Ascending aorta (tissue), 2 donors: ENCODE results near the gene GPD1L. TPM values are rescaled to one million over a fixed set of nuclear protein-coding genes. Genes with fewer than 3 reads are reported as not detected.
A peak's percentile ranks its signal among the peaks of the same experiment; 100 is the strongest.

Experiments used
- DNase-seq, 2 donors: peaks; one replicate each; pipeline ENCODE4 v3.0.0-alpha.2; 2019; ENCODE audit warnings: low spot score in 2 of 2
- H3K27ac ChIP-seq, 2 donors: fragments of 200-600 bp; sonication (generic); one replicate each; pipeline ENCODE4 v1.5.1; 2016 to 2017; ENCODE audit warnings: mild to moderate bottlenecking in 1 of 2
- H3K27me3 ChIP-seq: fragments of 200-600 bp; sonication (generic); one replicate; pipeline ENCODE4 v1.5.1; 2017
- H3K36me3 ChIP-seq, 2 donors: fragments of 200-600 bp; sonication (generic); one replicate each; pipeline ENCODE4 v1.5.1; 2016
- H3K4me1 ChIP-seq, 2 donors: fragments of 200-600 bp; sonication (generic); one replicate each; pipeline ENCODE4 v1.5.1; 2016 to 2017; ENCODE audit warnings: mild to moderate bottlenecking in 1 of 2
- H3K4me3 ChIP-seq, 2 donors: fragments of 200-600 bp; sonication (generic); one replicate each; pipeline ENCODE4 v1.5.1; 2016 to 2017; ENCODE audit warnings: mild to moderate bottlenecking in 1 of 2
- H3K9me3 ChIP-seq, 2 donors: fragments of 200-600 bp; sonication (generic); one replicate each; pipeline ENCODE4 v1.5.1; 2016
- intact Hi-C: fragments of 100-400 bp; cut with DNase I; formaldehyde crosslinking; loops from one replicate; pipeline ENCODE4 v1.15.1; 2023
- total RNA-seq: library from RNA; depleted of rRNA; stranded (reverse); fragments of >200 nt; gene quantifications from one replicate; pipeline ENCODE4 v1.1.0, GENCODE V29; 2016
- TF ChIP-seq, protein P1 (sequence below), 3 experiments: fragments of 200-600 bp in 2 of 3; fragments of 450-650 bp in 1 of 3; sonication (generic) in 2 of 3; IDR thresholded peaks; one replicate each; pipeline ENCODE4 v1.5.1; 2016 to 2019; ENCODE audit warnings: antibody characterized with exemption in 3 of 3, mild to moderate bottlenecking in 1 of 3, moderate library complexity in 1 of 3

The GPD1L gene
- total RNA-seq, 1 donor from 2014 or later, result 14.4 TPM

DNA sequence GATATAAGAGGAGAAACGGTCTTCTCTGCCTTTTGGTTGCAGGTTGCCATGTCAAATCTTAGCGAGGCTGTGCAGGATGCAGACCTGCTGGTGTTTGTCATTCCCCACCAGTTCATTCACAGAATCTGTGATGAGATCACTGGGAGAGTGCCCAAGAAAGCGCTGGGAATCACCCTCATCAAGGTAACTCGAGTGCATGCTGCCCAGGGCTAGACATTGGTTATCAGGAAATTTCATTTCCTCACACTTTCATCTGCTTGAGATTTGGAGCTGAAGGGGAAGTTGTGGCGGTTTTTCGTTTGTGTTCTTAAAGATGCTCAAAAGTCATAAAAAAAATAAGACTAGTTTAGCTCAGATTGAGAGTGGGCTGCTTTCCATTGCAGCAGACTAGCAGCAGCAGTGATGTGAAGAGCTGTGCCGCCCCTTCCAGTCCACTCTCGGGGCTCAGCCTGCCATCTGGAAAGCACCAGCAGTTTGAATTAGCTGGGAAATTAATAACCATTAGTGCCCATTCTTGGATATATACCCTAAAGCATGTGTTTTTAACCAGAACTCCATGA lies 32.2 kb downstream of the GPD1L start:
- Histone ChIP-seq H3K27me3 (no peaks in the 10 kb centered on the region), H3K27ac (no peak overlapping the region), H3K36me3 (peaks cover 0 to 3% of the 10 kb centered on the region in 2 donors), H3K4me1 (no peaks in the 10 kb centered on the region), H3K4me3 (no peak overlapping the region), H3K9me3 (no peaks in the 10 kb centered on the region)
- TF ChIP-seq, protein P1, sequence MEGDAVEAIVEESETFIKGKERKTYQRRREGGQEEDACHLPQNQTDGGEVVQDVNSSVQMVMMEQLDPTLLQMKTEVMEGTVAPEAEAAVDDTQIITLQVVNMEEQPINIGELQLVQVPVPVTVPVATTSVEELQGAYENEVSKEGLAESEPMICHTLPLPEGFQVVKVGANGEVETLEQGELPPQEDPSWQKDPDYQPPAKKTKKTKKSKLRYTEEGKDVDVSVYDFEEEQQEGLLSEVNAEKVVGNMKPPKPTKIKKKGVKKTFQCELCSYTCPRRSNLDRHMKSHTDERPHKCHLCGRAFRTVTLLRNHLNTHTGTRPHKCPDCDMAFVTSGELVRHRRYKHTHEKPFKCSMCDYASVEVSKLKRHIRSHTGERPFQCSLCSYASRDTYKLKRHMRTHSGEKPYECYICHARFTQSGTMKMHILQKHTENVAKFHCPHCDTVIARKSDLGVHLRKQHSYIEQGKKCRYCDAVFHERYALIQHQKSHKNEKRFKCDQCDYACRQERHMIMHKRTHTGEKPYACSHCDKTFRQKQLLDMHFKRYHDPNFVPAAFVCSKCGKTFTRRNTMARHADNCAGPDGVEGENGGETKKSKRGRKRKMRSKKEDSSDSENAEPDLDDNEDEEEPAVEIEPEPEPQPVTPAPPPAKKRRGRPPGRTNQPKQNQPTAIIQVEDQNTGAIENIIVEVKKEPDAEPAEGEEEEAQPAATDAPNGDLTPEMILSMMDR (IDR thresholded peaks at IDR 0.05), result no peak
- no peak for DNase-seq
- intact Hi-C loops, result no loop called here

DNA sequence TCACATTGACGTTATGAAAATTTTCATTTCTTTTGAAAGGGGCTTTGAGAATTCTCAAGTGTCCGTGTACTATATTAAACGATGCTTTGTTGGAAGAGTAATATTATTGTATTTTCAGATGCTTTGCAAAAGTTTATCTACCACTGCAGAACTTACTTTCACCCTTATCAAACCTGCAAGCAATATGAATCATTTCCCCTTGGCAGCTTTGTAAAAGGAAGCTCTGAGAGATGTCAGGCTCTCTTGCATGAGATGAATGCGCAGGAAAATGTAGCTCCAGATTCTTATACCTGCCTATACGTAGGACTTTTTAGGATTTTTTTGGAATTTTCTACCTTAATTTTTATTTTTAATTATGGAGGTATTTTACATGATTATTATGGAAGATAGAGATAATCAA lies 34.5 kb downstream of the GPD1L start:
- Histone ChIP-seq H3K4me3 (no peak overlapping the region), H3K36me3 (peaks cover 0 to 3% of the 10 kb centered on the region in 2 donors), H3K27me3 (no peaks in the 10 kb centered on the region), H3K9me3 (no peaks in the 10 kb centered on the region), H3K4me1 (no peaks in the 10 kb centered on the region), H3K27ac (no peak overlapping the region)
- TF ChIP-seq, protein P1 (IDR thresholded peaks at IDR 0.05), result no peak
- intact Hi-C loops, result loop anchor here (10.0 kb wide), 1 partner anchor 526 kb away; no protein-coding TSS in a partner anchor
- DNase-seq, result no peak

DNA sequence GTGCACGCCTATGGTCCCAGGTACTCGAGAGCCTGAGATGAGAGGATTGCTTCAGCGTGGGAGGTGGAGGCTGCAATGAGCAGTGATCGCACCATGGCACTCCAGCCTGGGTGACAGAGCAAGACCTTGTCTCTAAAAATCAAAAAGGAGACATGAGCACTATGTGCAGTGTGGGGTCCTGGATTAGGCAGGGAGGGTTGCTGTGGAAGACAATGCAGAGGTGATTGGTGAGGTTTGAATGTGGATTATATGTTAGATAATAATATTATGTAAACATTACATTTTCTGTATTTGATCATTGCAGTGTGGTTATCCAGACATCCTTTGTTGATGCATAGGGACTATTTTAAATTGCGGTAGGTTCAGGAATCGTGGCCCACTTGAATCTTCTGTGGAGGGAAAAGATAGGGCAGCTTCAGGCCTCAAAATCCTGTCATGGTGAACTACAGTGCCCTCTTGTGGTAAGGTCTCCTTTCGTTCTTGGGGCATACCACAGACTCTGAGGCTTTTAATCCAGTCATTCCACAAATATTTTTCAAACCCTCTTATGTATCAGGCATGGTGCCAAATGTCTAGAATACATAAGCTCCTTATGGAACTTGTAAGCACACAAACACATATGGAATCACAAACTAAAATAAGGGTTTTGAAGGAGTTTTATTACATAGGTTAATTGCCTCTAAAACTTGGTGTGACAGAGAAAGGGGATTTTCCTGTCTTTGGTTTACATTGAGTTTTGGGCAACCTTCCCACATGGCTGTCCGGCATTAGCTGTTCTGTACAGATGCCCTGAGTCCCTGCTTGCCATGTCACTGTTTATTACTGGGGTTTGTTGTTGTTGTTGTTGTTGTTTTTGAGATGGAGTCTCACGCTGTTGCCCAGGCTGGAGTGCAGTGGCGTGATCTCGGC lies 37.7 kb downstream of the GPD1L start:
- H3K36me3 ChIP-seq, result peaks cover 5 to 31% of the 10 kb centered on the region in 2 donors
- H3K9me3 ChIP-seq, result no peaks in the 10 kb centered on the region
- H3K4me3 ChIP-seq, result no peak overlapping the region
- no peak overlapping the region for H3K27ac ChIP-seq
- intact Hi-C loops, result loop anchor here (1.0 to 10.0 kb wide), 2 partner anchors 125 to 529 kb away; no protein-coding TSS in a partner anchor
- TF ChIP-seq, protein P1 (IDR thresholded peaks at IDR 0.05), result peak; percentile 68 to 80 (median 77)
- peak in 1 of 2 donors; percentile 72 for DNase-seq
- no peaks in the 10 kb centered on the region for H3K27me3 ChIP-seq
- no peaks in the 10 kb centered on the region for H3K4me1 ChIP-seq

DNA sequence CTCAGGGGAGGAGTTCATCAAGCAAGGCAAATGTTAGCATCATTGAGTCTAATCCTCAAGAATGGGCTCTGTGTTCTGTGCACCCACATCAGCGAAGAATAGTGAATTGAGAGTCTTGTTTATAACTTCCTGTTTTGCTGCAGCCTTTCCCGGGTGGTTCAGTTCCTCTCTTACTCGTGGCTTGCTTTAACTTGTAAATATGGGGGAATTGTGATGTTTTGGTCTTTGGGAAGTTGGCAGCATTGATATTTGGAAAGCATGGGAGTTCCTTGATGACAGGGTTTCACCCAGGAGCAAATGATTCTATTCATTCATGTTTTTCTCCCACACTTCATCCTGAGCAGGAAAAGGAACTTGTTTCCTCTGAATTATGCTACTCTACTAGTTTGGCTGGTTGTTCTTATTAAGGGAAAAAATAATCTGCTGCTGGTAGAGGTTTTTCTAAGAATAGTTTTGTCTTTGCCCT lies 40.4 kb downstream of the GPD1L start:
- H3K4me3 ChIP-seq, result no peak overlapping the region
- intact Hi-C loops, result loop anchor here (10.0 kb wide), 1 partner anchor 532 kb away; no protein-coding TSS in a partner anchor
- peaks cover 12 to 55% of the 10 kb centered on the region in 2 donors for H3K36me3 ChIP-seq
- H3K27me3 ChIP-seq, result no peaks in the 10 kb centered on the region
- H3K27ac ChIP-seq, result no peak overlapping the region
- no peaks in the 10 kb centered on the region for H3K9me3 ChIP-seq
- TF ChIP-seq, protein P1 (IDR thresholded peaks at IDR 0.05), result no peak
- DNase-seq, result no peak
- H3K4me1 ChIP-seq, result no peaks in the 10 kb centered on the region

DNA sequence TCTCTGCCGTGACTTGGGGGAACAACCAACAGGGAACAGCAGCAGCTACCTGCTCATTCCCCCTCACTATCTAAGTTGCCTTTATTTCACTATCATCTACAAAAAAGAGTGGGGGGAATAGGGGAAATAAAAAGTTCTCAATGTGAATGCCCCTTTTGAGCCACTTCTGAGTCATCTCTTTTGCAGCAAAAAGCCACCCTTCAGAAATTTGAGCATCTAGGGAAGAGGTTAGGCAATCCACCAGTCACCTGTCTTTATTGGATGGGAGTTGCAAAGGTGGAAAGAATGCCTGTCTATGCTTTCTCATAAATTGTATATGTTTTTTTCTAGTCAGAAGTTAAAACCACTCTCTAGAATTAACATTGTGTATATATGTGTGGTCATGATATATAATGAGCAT lies 41.1 kb downstream of the GPD1L start:
- intact Hi-C loops, result loop anchor here (10.0 kb wide), 1 partner anchor 533 kb away; no protein-coding TSS in a partner anchor
- Histone ChIP-seq H3K27me3 (no peaks in the 10 kb centered on the region), H3K4me3 (no peak overlapping the region), H3K36me3 (peaks cover 12 to 62% of the 10 kb centered on the region in 2 donors), H3K27ac (no peak overlapping the region), H3K4me1 (no peaks in the 10 kb centered on the region), H3K9me3 (no peaks in the 10 kb centered on the region)
- DNase-seq, result no peak
- TF ChIP-seq, protein P1 (IDR thresholded peaks at IDR 0.05), result no peak
